Astrocyte (in vitro differentiated cells and primary cell): ENCODE data around the gene LMF1. TPM values are rescaled to one million over a fixed set of nuclear protein-coding genes. Genes with fewer than 3 reads are reported as not detected.

ENCODE experiments used
- DNase-seq: peaks from one replicate; pipeline ENCODE4 v3.0.0-alpha.2; 2010; ENCODE audit warnings: low read depth
- FAIRE-seq: peaks from 2 replicates; lab custom pipeline; 2011; peaks lifted over from hg19 to GRCh38; lab: Jason Lieb, UNC
- H2AFZ ChIP-seq: 2 replicates; pipeline ENCODE4 v1.6.0; 2012; ENCODE audit warnings: low read depth, low read length, inconsistent platforms
- H3K27ac ChIP-seq: 2 replicates; pipeline ENCODE4 v1.5.1; 2011; ENCODE audit warnings: low read depth, low read length, inconsistent platforms
- H3K27me3 ChIP-seq: 2 replicates; pipeline ENCODE4 v1.6.0; 2011; ENCODE audit warnings: low read length, inconsistent platforms; ENCODE audit not compliant: insufficient read depth
- H3K36me3 ChIP-seq: 2 replicates; pipeline ENCODE4 v1.5.1; 2011; ENCODE audit warnings: low read length, inconsistent platforms; ENCODE audit not compliant: insufficient read depth
- H3K4me1 ChIP-seq: 2 replicates; pipeline ENCODE4 v1.5.1; 2011; ENCODE audit warnings: low read length, inconsistent platforms; ENCODE audit not compliant: insufficient read depth
- H3K4me2 ChIP-seq: 2 replicates; pipeline ENCODE4 v1.6.0; 2012; ENCODE audit warnings: low read length, inconsistent platforms
- H3K4me3 ChIP-seq: 2 replicates; pipeline ENCODE4 v1.5.1; 2011; ENCODE audit warnings: low read depth, mild to moderate bottlenecking, low read length, inconsistent platforms; ENCODE audit not compliant: insufficient read depth
- H3K79me2 ChIP-seq: 2 replicates; pipeline ENCODE4 v1.6.0; 2012; ENCODE audit warnings: mild to moderate bottlenecking, low read length, inconsistent platforms; ENCODE audit not compliant: insufficient read depth
- H3K9ac ChIP-seq: 2 replicates; pipeline ENCODE4 v1.6.0; 2012; ENCODE audit warnings: mild to moderate bottlenecking, low read length, inconsistent platforms
- H3K9me3 ChIP-seq: 2 replicates; pipeline ENCODE4 v1.5.1; 2012; ENCODE audit warnings: low read depth, mild to moderate bottlenecking, low read length, inconsistent platforms; ENCODE audit not compliant: insufficient read depth
- H4K20me1 ChIP-seq: 2 replicates; pipeline ENCODE4 v1.6.0; 2012; ENCODE audit warnings: low read length, inconsistent platforms; ENCODE audit not compliant: insufficient read depth
- H3K27ac Mint-ChIP-seq: one replicate; pipeline ENCODE4 v1.8.0; 2021; ENCODE audit warnings: mild to moderate bottlenecking, mixed read lengths; ENCODE audit not compliant: unreplicated experiment
- H3K27me3 Mint-ChIP-seq: one replicate; pipeline ENCODE4 v1.8.0; 2021; ENCODE audit warnings: low read depth, mixed read lengths; ENCODE audit not compliant: unreplicated experiment
- H3K36me3 Mint-ChIP-seq: one replicate; pipeline ENCODE4 v1.8.0; 2021; ENCODE audit warnings: low read depth, mixed read lengths; ENCODE audit not compliant: unreplicated experiment
- H3K4me1 Mint-ChIP-seq: one replicate; pipeline ENCODE4 v1.8.0; 2021; ENCODE audit warnings: low read depth, mixed read lengths; ENCODE audit not compliant: unreplicated experiment
- H3K4me3 Mint-ChIP-seq: one replicate; pipeline ENCODE4 v1.8.0; 2021; ENCODE audit warnings: mild to moderate bottlenecking, moderate library complexity, mixed read lengths; ENCODE audit not compliant: unreplicated experiment
- H3K9me3 Mint-ChIP-seq: one replicate; pipeline ENCODE4 v1.8.0; 2021; ENCODE audit warnings: mild to moderate bottlenecking, mixed read lengths; ENCODE audit not compliant: unreplicated experiment
- CTCF ChIP-seq: IDR thresholded peaks from 2 replicates; pipeline ENCODE4 v1.5.1; 2011; ENCODE audit warnings: low read depth, mild to moderate bottlenecking, inconsistent platforms, low read length, moderate library complexity; ENCODE audit not compliant: insufficient read depth
- EZH2 ChIP-seq: IDR thresholded peaks from 2 replicates; pipeline ENCODE4 v1.6.1; 2012; ENCODE audit warnings: mild to moderate bottlenecking, low read length, inconsistent platforms; ENCODE audit not compliant: insufficient read depth
- total RNA-seq: library from RNA; stranded (reverse); gene quantifications from 2 replicates; pipeline ENCODE4 v1.2.1, GENCODE V29; 2021

The LMF1 gene
- total RNA-seq, 1 donor from 2014 or later: 12.6 TPM

GRCh38 chr16:930511-930910 lies 40.3 kb downstream of the LMF1 start:
- no peak overlapping the region for H3K9ac ChIP-seq
- no peaks in the 10 kb centered on the region for H3K4me1 ChIP-seq
- no peak for TF ChIP-seq CTCF
- no peak for TF ChIP-seq EZH2
- H3K36me3 ChIP-seq: no peaks in the 10 kb centered on the region
- peaks cover 21% of the 10 kb centered on the region for H3K36me3 Mint-ChIP-seq
- no peaks in the 10 kb centered on the region for H3K79me2 ChIP-seq
- H4K20me1 ChIP-seq: no peaks in the 10 kb centered on the region
- no peak overlapping the region for H3K4me2 ChIP-seq
- peaks cover 3% of the 10 kb centered on the region for H3K9me3 ChIP-seq
- no peak overlapping the region for H3K4me3 ChIP-seq
- H3K4me3 Mint-ChIP-seq: no peak overlapping the region
- FAIRE-seq (no peak), DNase-seq (no peak)
- H3K27ac ChIP-seq: no peak overlapping the region
- H2AFZ ChIP-seq: no peak overlapping the region
- H3K27ac Mint-ChIP-seq: no peak overlapping the region
- no peaks in the 10 kb centered on the region for H3K27me3 ChIP-seq
- no peaks in the 10 kb centered on the region for H3K4me1 Mint-ChIP-seq
- H3K9me3 Mint-ChIP-seq: peaks cover 7% of the 10 kb centered on the region
- H3K27me3 Mint-ChIP-seq: peaks cover 6% of the 10 kb centered on the region

- Mint-ChIP-seq H3K9me3 (peaks cover 7% of the 10 kb centered on the region), H3K4me3 (no peak overlapping the region), H3K36me3 (peaks cover 21% of the 10 kb centered on the region), H3K27me3 (peaks cover 5% of the 10 kb centered on the region), H3K4me1 (no peaks in the 10 kb centered on the region), H3K27ac (no peak overlapping the region)
- Histone ChIP-seq H3K4me3 (no peak overlapping the region), H2AFZ (no peak overlapping the region), H3K36me3 (no peaks in the 10 kb centered on the region), H3K4me2 (no peak overlapping the region), H3K4me1 (no peaks in the 10 kb centered on the region), H3K79me2 (no peaks in the 10 kb centered on the region), H3K9me3 (peaks cover 3% of the 10 kb centered on the region), H3K27ac (no peak overlapping the region), H3K9ac (no peak overlapping the region), H4K20me1 (no peaks in the 10 kb centered on the region), H3K27me3 (no peaks in the 10 kb centered on the region)
- FAIRE-seq (no peak), DNase-seq (no peak)
- TF ChIP-seq EZH2 (no peak), CTCF (no peak)
Observed at GRCh38 chr16:930076-930475, 40.7 kb downstream of the LMF1 start.

GRCh38 chr16:929227-930073 lies 41.3 kb downstream of the LMF1 start:
- FAIRE-seq: no peak

More at GRCh38 chr16:929227-930073, 41.3 kb downstream of the LMF1 start:
- Histone ChIP-seq H3K4me1 (no peaks in the 10 kb centered on the region), H3K27ac (no peak overlapping the region), H3K4me2 (no peak overlapping the region), H3K36me3 (no peaks in the 10 kb centered on the region), H3K9me3 (peaks cover 3% of the 10 kb centered on the region), H3K4me3 (no peak overlapping the region), H4K20me1 (no peaks in the 10 kb centered on the region), H3K27me3 (no peaks in the 10 kb centered on the region), H2AFZ (no peak overlapping the region), H3K9ac (no peak overlapping the region), H3K79me2 (no peaks in the 10 kb centered on the region)
- Mint-ChIP-seq H3K27me3 (peaks cover 5% of the 10 kb centered on the region), H3K4me3 (no peak overlapping the region), H3K36me3 (peaks cover 21% of the 10 kb centered on the region), H3K4me1 (no peaks in the 10 kb centered on the region), H3K27ac (no peak overlapping the region), H3K9me3 (peaks cover 7% of the 10 kb centered on the region)
- DNase-seq: no peak
- TF ChIP-seq CTCF: no peak
- no peak for TF ChIP-seq EZH2
